Karpas-422 (cell line): Measurements from ENCODE around the gene NEGR1. TPM values are rescaled to one million over a fixed set of nuclear protein-coding genes. Genes with fewer than 3 reads are reported as not detected.

Experiments used
- DNase-seq: peaks from one replicate; pipeline ENCODE4 v3.0.0-alpha.2; 2015
- H2AFZ ChIP-seq: fragments of 200-600 bp; sonication (generic); 2 replicates; pipeline ENCODE4 v1.6.1; 2014; ENCODE audit warnings: antibody characterized with exemption, low read length, mixed read lengths
- H3K27ac ChIP-seq: fragments of 200-600 bp; sonication (generic); 2 replicates; pipeline ENCODE4 v1.5.1; 2014; ENCODE audit warnings: mild to moderate bottlenecking, low read length, moderate library complexity
- H3K27me3 ChIP-seq: fragments of 200-600 bp; sonication (generic); 2 replicates; pipeline ENCODE4 v1.6.1; 2014; ENCODE audit warnings: low read length, mixed read lengths
- H3K36me3 ChIP-seq: fragments of 200-600 bp; sonication (generic); 2 replicates; pipeline ENCODE4 v1.6.1; 2014; ENCODE audit warnings: low read length, mixed read lengths; ENCODE audit not compliant: insufficient read depth
- H3K4me1 ChIP-seq: fragments of 200-600 bp; sonication (generic); 2 replicates; pipeline ENCODE4 v1.6.1; 2014; ENCODE audit warnings: mild to moderate bottlenecking, low read length, mixed read lengths
- H3K4me2 ChIP-seq: fragments of 200-600 bp; sonication (generic); 2 replicates; pipeline ENCODE4 v1.6.1; 2014; ENCODE audit warnings: low read length, low read depth, mild to moderate bottlenecking; ENCODE audit not compliant: poor library complexity, severe bottlenecking
- H3K4me3 ChIP-seq: fragments of 200-600 bp; sonication (generic); 2 replicates; pipeline ENCODE4 v1.5.1; 2014; ENCODE audit warnings: mild to moderate bottlenecking, antibody characterized with exemption, low read length, mixed read lengths
- H3K79me2 ChIP-seq: fragments of 200-600 bp; sonication (generic); 2 replicates; pipeline ENCODE4 v1.6.1; 2014; ENCODE audit warnings: mild to moderate bottlenecking, low read length, mixed read lengths
- H3K9ac ChIP-seq: fragments of 200-600 bp; sonication (generic); 2 replicates; pipeline ENCODE4 v1.6.0; 2014; ENCODE audit warnings: low read length
- H3K9me2 ChIP-seq: fragments of 200-600 bp; sonication (generic), shearing (Covaris generic); replicated peaks from 2 replicates; pipeline ENCODE4 v1.6.0; 2014; ENCODE audit warnings: mild to moderate bottlenecking, low read length, moderate library complexity; ENCODE audit not compliant: insufficient read depth
- H3K9me3 ChIP-seq: fragments of 300-700, 200-600 bp; sonication (generic); 2 replicates; pipeline ENCODE4 v1.6.1; 2014; ENCODE audit warnings: low read length, mixed read lengths
- H4K20me1 ChIP-seq: fragments of 200-600 bp; sonication (generic); 2 replicates; pipeline ENCODE4 v1.6.1; 2014; ENCODE audit warnings: mild to moderate bottlenecking, antibody characterized with exemption, low read length, low read depth; ENCODE audit not compliant: insufficient read depth
- total RNA-seq: library from RNA; depleted of rRNA; stranded (reverse); fragments of >200 nt; shearing (Covaris generic); gene quantifications from 2 replicates; pipeline ENCODE4 v1.2.3, GENCODE V29; 2014; ENCODE audit warnings: low replicate concordance

NEGR1 gene
- total RNA-seq, 1 experiment from 2014 or later: not detected

DNA sequence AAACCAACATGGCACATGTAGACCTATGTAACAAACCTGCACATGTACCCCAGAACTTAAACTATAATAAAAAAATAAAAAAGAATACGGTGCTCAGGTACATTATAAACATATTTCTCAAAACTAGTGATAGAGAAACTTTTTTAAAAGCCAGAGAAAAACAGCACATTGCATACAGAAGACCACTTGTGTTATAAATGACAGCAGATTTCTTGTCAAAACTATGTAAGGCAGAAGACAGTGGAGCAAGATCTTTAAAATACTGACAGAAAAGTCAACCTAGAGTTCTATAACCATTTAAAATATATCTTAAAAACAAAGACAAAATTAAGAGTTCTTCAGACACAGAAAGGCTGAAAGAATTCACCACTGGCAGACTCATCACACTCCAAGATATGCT, 144.7 kb downstream of the NEGR1 start:
- DNase-seq: no peak
- Histone ChIP-seq H3K4me3 (no peak overlapping the region), H3K36me3 (no peaks in the 10 kb centered on the region), H3K79me2 (no peaks in the 10 kb centered on the region), H3K9me3 (peaks cover 34% of the 10 kb centered on the region), H3K9me2 (no peaks in the 10 kb centered on the region), H3K9ac (no peak overlapping the region), H3K27me3 (no peaks in the 10 kb centered on the region), H3K4me2 (no peak overlapping the region), H4K20me1 (no peaks in the 10 kb centered on the region), H3K27ac (no peak overlapping the region), H2AFZ (no peak overlapping the region), H3K4me1 (no peaks in the 10 kb centered on the region)

DNA sequence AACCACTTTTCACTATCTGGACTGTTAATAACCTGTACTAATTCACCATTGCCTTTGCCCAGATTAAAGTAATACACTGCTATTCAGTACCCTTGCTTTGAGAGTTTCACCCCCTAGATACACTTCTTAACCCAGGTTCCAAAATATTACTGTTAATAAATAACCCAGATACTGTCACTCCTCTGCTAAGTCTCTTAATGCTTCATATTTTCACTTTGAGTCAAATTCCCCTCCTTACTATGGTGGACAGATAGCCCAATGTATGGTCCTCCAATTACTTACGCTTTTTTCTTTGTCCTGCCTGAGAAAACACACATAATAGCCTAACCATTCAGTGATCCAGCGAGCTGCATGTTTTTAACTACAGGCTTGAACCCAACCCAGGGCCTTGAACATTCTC, 152.5 kb downstream of the NEGR1 start:
- H3K9me3 ChIP-seq: peaks cover 19% of the 10 kb centered on the region
- no peak overlapping the region for H2AFZ ChIP-seq
- no peak overlapping the region for H3K4me2 ChIP-seq
- DNase-seq: no peak
- no peaks in the 10 kb centered on the region for H3K4me1 ChIP-seq
- H3K4me3 ChIP-seq: no peak overlapping the region
- no peaks in the 10 kb centered on the region for H4K20me1 ChIP-seq
- no peak overlapping the region for H3K9ac ChIP-seq
- H3K9me2 ChIP-seq: no peaks in the 10 kb centered on the region
- no peaks in the 10 kb centered on the region for H3K36me3 ChIP-seq
- no peaks in the 10 kb centered on the region for H3K27me3 ChIP-seq
- no peak overlapping the region for H3K27ac ChIP-seq
- no peaks in the 10 kb centered on the region for H3K79me2 ChIP-seq

DNA sequence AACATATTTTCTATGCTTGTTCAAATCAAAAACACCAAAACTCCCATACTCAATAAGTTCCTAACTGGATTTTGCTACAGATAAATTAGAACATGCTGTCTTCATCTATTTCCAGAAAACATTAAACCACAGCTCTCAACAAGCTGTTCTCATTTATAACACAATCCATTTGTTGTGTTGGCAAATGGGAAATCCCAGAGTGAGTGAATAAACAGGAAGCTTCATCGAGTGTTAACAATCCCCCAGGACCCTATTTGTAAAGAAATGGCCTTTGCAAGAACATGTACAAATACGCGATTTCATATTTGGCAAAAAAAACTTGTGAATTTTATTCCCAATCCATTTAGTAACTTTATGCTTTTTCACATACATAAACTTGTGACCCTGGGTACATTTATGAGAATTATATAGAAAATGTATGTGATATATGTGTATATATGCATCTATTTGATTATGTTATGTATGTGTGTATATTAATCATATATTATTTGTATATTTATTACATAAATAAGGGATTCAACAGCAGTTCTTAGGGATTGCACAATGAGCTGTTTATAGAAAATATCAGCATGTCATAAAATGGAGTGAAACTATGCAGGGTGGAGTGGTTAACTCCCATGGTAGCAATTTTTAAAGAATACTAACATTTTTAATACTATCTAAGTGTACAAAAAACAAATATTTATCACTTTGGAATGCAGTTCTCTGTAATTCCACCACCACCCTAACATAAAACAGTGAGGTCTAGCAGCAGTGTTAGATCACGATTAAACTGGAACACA, 160.0 kb downstream of the NEGR1 start:
- H3K4me3 ChIP-seq: no peak overlapping the region
- no peak overlapping the region for H2AFZ ChIP-seq
- no peaks in the 10 kb centered on the region for H3K27me3 ChIP-seq
- H3K4me1 ChIP-seq: no peaks in the 10 kb centered on the region
- no peaks in the 10 kb centered on the region for H3K9me2 ChIP-seq
- no peak overlapping the region for H3K27ac ChIP-seq
- H4K20me1 ChIP-seq: no peaks in the 10 kb centered on the region
- no peaks in the 10 kb centered on the region for H3K79me2 ChIP-seq
- no peak for DNase-seq
- no peaks in the 10 kb centered on the region for H3K36me3 ChIP-seq
- no peak overlapping the region for H3K4me2 ChIP-seq
- no peak overlapping the region for H3K9ac ChIP-seq
- H3K9me3 ChIP-seq: peaks cover 15% of the 10 kb centered on the region

DNA sequence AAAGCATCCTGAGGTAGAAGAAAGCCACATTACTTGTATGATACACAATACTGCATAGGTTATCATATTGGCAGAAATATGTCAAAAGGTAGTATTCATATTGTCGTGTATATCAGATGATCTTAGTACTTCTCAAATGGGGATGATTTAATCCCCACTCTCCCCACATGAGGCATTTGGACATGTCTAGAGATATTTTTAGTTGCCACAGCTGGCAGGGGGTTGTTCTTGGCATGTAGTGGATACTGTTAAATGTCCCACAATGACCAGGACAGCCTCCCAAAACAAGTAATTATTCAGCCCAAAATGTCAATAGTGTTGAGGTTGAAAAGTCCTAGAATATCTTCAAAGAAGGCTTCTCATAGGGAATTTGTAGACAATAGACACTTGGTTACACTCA, 162.8 kb downstream of the NEGR1 start:
- Histone ChIP-seq H3K9me2 (no peaks in the 10 kb centered on the region), H3K9ac (no peak overlapping the region), H3K27me3 (no peaks in the 10 kb centered on the region), H3K36me3 (no peaks in the 10 kb centered on the region), H2AFZ (no peak overlapping the region), H3K79me2 (no peaks in the 10 kb centered on the region), H3K9me3 (peaks cover 21% of the 10 kb centered on the region; the same call in 1 of the 2 replicates), H3K27ac (no peak overlapping the region), H3K4me1 (no peaks in the 10 kb centered on the region), H4K20me1 (no peaks in the 10 kb centered on the region), H3K4me3 (no peak overlapping the region), H3K4me2 (no peak overlapping the region)
- no peak for DNase-seq

DNA sequence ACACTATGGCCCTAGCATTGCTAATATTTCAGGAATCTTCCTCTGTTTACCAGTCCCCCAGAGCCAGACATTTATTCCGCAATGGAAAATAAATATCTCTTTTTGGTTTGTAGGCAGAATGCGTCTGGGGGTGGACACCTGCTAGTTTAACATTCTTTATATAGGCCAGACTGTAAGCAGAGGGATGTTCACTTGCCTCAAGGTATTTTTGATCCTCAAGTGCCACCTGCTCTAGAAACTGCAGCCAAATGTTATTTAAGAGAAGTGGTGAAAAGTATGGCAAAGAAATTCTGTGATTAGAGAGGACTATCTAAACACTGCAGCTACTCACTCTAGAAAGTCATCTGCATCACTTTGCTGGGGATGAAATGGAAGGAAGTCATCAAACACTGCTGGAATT, 164.7 kb downstream of the NEGR1 start:
- no peaks in the 10 kb centered on the region for H3K27me3 ChIP-seq
- no peaks in the 10 kb centered on the region for H3K79me2 ChIP-seq
- peaks cover 15% of the 10 kb centered on the region; the same call in 1 of the 2 replicates for H3K9me3 ChIP-seq
- H3K4me3 ChIP-seq: no peak overlapping the region
- H3K9me2 ChIP-seq: no peaks in the 10 kb centered on the region
- H3K36me3 ChIP-seq: no peaks in the 10 kb centered on the region
- H3K4me2 ChIP-seq: no peak overlapping the region
- H3K9ac ChIP-seq: no peak overlapping the region
- no peaks in the 10 kb centered on the region for H3K4me1 ChIP-seq
- H3K27ac ChIP-seq: no peak overlapping the region
- H4K20me1 ChIP-seq: no peaks in the 10 kb centered on the region
- H2AFZ ChIP-seq: no peak overlapping the region
- DNase-seq: no peak

DNA sequence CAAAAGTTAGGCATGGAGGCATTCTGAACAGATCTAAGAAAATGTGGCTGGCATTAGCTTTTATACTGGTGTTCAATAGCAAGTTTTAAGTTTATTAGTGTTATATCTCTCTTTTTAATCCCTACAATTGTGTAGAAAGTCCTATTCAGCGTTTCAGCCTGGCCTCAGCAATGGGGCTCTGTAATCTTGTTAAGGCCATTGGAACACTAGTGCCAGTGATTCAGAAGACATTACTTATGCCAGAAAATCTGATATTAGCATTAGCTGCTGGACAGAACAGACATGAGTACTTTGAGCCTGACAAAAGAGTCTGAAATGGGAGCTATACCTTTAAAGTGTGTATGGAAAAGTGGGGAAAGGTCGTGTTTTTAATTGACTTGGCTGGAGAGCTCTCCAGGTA, 167.0 kb downstream of the NEGR1 start:
- no peak overlapping the region for H3K27ac ChIP-seq
- no peak for DNase-seq
- no peaks in the 10 kb centered on the region for H3K9me2 ChIP-seq
- peaks cover 15% of the 10 kb centered on the region; the same call in 1 of the 2 replicates for H3K9me3 ChIP-seq
- no peak overlapping the region for H3K9ac ChIP-seq
- no peak overlapping the region for H2AFZ ChIP-seq
- H3K27me3 ChIP-seq: no peaks in the 10 kb centered on the region
- H3K4me1 ChIP-seq: no peaks in the 10 kb centered on the region
- H3K4me2 ChIP-seq: no peak overlapping the region
- no peaks in the 10 kb centered on the region for H4K20me1 ChIP-seq
- H3K4me3 ChIP-seq: no peak overlapping the region
- H3K36me3 ChIP-seq: no peaks in the 10 kb centered on the region
- H3K79me2 ChIP-seq: no peaks in the 10 kb centered on the region

DNA sequence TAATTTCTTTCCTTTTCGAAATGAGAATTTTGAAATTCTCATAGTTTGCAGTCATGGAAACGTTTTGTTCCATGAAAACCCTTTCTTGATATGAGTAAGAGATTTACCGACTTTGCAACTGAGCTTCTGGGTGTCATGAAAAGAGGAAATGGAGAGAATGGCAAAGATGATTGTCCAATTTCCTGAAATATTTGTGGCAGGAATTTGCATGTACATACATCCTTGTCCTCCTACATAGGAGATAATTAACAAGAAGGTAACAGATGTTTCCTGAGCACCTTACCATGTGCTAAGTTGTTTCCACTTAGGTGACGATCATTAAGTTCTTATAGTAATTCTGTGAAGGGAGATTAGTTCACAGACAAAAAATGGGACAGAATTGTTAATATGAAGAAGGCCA, 170.7 kb downstream of the NEGR1 start:
- no peak overlapping the region for H3K4me2 ChIP-seq
- DNase-seq: no peak
- H3K9me2 ChIP-seq: no peaks in the 10 kb centered on the region; the same call in 1 of the 2 replicates
- no peaks in the 10 kb centered on the region for H4K20me1 ChIP-seq
- no peaks in the 10 kb centered on the region for H3K36me3 ChIP-seq
- no peaks in the 10 kb centered on the region for H3K79me2 ChIP-seq
- no peaks in the 10 kb centered on the region for H3K27me3 ChIP-seq
- no peak overlapping the region for H3K9ac ChIP-seq
- H3K4me1 ChIP-seq: no peaks in the 10 kb centered on the region
- H3K27ac ChIP-seq: no peak overlapping the region
- no peak overlapping the region for H3K4me3 ChIP-seq
- H2AFZ ChIP-seq: no peak overlapping the region
- peaks cover 9% of the 10 kb centered on the region; the same call in 1 of the 2 replicates for H3K9me3 ChIP-seq

DNA sequence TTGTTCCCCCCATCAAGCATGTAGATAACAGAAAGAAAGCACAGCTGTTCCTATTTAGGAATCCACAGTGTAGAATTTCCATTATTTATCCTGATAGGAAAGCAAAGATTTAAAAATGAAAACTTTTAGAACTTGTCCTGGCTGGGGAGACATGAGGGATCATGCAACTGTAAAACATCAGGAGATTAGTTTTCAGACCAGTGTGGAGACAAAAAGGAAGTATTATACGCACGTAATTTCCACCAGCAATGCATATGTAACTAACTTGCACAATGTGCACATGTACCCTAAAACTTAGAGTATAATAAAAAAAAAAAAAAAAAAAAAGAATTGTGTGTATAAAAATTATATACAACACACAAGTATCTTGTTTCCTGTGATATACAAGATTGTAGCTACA, 172.4 kb downstream of the NEGR1 start:
- DNase-seq: no peak
- no peaks in the 10 kb centered on the region for H4K20me1 ChIP-seq
- no peak overlapping the region for H2AFZ ChIP-seq
- H3K9me2 ChIP-seq: no peaks in the 10 kb centered on the region; the same call in 1 of the 2 replicates
- H3K9ac ChIP-seq: no peak overlapping the region
- H3K4me2 ChIP-seq: no peak overlapping the region
- H3K27me3 ChIP-seq: no peaks in the 10 kb centered on the region
- no peak overlapping the region for H3K27ac ChIP-seq
- no peaks in the 10 kb centered on the region for H3K79me2 ChIP-seq
- H3K4me3 ChIP-seq: no peak overlapping the region
- peaks cover 6% of the 10 kb centered on the region; the same call in 1 of the 2 replicates for H3K9me3 ChIP-seq
- no peaks in the 10 kb centered on the region for H3K4me1 ChIP-seq
- no peaks in the 10 kb centered on the region for H3K36me3 ChIP-seq
